Psoas muscle (tissue), 8 donors: ENCODE results near the gene RHOJ. TPM values are rescaled to one million over a fixed set of nuclear protein-coding genes. Genes with fewer than 3 reads are reported as not detected.

Source experiments
- ATAC-seq, 4 donors: fragments of 200-7000 bp; cut with Tn5 transposase; one replicate each; pipeline ENCODE4 v1.9.1; 2020; ENCODE audit warnings: moderate library complexity in 3 of 4, mild to moderate bottlenecking in 2 of 4
- DNase-seq, 2 donors: peaks; one replicate each; pipeline ENCODE4 v3.0.0-alpha.2; 2020
- H3K27ac ChIP-seq: fragments of 200-600 bp; one replicate; pipeline ENCODE4 v1.8.0; 2022
- H3K27me3 ChIP-seq, 3 donors: fragments of 200-600 bp in 1 of 3; one replicate each; pipeline versions ENCODE4 v1.6.1 to v1.8.0; 2013 to 2022; ENCODE audit warnings: low read length in 2 of 3, mild to moderate bottlenecking in 2 of 3, moderate library complexity in 1 of 3; ENCODE audit not compliant: insufficient read depth in 3 of 3
- H3K36me3 ChIP-seq, 2 donors: fragments of 200-600 bp in 1 of 2; one replicate each; pipeline versions ENCODE4 v1.6.1 to v1.8.0; 2013 to 2022; ENCODE audit warnings: low read depth in 1 of 2, mild to moderate bottlenecking in 1 of 2, moderate library complexity in 1 of 2; ENCODE audit not compliant: insufficient read depth in 1 of 2
- H3K4me1 ChIP-seq: fragments of 200-600 bp; one replicate; pipeline ENCODE4 v1.8.0; 2022
- H3K4me3 ChIP-seq: fragments of 200-600 bp; one replicate; pipeline ENCODE4 v1.8.0; 2022; ENCODE audit warnings: mild to moderate bottlenecking
- H3K9me3 ChIP-seq: fragments of 200-600 bp; one replicate; pipeline ENCODE4 v1.8.0; 2022
- WGBS, 3 donors: extraction: QIAGEN DNeasy Blood & Tissue Kit; methylation state at CpG; one replicate each; pipeline versions ENCODE4 v1.1.6 to v1.1.7; 2013; 5-methylcytosine and 5-hydroxymethylcytosine counted together
- intact Hi-C, 2 donors: fragments of 100-400 bp; cut with DNase I; formaldehyde crosslinking; loops; one replicate each; pipeline versions ENCODE4 v1.11.0 to v1.14.2; 2022
- polyA plus RNA-seq, 3 donors: library from polyadenylated mRNA; stranded (reverse); fragments of 200-250 nt; gene quantifications; one replicate each; pipeline ENCODE4 v1.2.3, GENCODE V29; 2013
- total RNA-seq, 4 donors: library from RNA; stranded (reverse); fragmentation: NEBNext Ultra II Directional in 2 of 4; extraction: Animal tissue kit (Norgen Biotek cat#: 25700) in 2 of 4; gene quantifications; one replicate each; pipeline versions ENCODE4 v1.2.1 to v1.2.4, GENCODE V29; 2021 to 2023
- TF ChIP-seq, protein P1 (sequence below): fragments of 200-600 bp; IDR thresholded peaks from one replicate; pipeline ENCODE4 v1.8.0; 2022; ENCODE audit warnings: antibody characterized with exemption
- donor health status: healthy with polysubstance abuse.
- donor health status: DM: no; HTN: no; CAD: no; lungs with moderate emphysema.
- donor health status: Bipolar disorder and iron deficiency.
- donor health status: healthy.
- donor health status: DM: yes; HTN: yes; CAD: no.
- donor health status: DM: no; HTN: no; CAD: no.
- donor health status: DM: no; HTN: no; CAD: no.
- donor health status: DM: yes; HTN: yes; CAD: no.

The RHOJ gene
- total and polyA plus RNA-seq, 7 donors: 2.2 to 7.5 (median 3.7) TPM

DNA sequence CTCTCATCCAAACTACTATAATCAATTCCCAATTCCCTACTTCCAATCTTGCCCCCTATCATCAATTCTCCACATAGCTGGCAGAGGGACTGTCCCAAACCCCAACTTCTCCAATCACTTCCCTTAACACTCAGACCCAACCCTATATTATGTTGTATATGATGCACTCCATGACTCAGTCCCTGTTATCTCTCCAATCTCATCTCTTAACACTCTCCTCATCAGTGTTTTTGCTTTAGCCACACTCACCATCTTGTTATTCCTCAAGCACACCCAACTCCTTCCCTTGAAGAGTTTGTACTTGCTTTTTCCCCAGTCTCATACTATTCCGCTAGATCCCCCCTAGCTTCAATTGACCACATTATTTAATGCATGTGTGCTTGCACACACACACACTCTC is 4.9 kb downstream of the RHOJ start:
- WGBS, 3 donors: 97 to 100% (median 98%) methylated on average over 1 of the region's 1 CpG
- H3K36me3 ChIP-seq: no peaks in the 10 kb centered on the region
- H3K27ac ChIP-seq: no peak overlapping the region
- no peaks in the 10 kb centered on the region for H3K4me1 ChIP-seq
- TF ChIP-seq, protein P1, sequence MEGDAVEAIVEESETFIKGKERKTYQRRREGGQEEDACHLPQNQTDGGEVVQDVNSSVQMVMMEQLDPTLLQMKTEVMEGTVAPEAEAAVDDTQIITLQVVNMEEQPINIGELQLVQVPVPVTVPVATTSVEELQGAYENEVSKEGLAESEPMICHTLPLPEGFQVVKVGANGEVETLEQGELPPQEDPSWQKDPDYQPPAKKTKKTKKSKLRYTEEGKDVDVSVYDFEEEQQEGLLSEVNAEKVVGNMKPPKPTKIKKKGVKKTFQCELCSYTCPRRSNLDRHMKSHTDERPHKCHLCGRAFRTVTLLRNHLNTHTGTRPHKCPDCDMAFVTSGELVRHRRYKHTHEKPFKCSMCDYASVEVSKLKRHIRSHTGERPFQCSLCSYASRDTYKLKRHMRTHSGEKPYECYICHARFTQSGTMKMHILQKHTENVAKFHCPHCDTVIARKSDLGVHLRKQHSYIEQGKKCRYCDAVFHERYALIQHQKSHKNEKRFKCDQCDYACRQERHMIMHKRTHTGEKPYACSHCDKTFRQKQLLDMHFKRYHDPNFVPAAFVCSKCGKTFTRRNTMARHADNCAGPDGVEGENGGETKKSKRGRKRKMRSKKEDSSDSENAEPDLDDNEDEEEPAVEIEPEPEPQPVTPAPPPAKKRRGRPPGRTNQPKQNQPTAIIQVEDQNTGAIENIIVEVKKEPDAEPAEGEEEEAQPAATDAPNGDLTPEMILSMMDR: no peak
- H3K9me3 ChIP-seq: no peaks in the 10 kb centered on the region
- H3K27me3 ChIP-seq: peaks cover 0 to 4% (median 2%) of the 10 kb centered on the region in 3 donors
- no peak for DNase-seq
- intact Hi-C loops: no loop called here
- H3K4me3 ChIP-seq: no peak overlapping the region
- no peak for ATAC-seq

DNA sequence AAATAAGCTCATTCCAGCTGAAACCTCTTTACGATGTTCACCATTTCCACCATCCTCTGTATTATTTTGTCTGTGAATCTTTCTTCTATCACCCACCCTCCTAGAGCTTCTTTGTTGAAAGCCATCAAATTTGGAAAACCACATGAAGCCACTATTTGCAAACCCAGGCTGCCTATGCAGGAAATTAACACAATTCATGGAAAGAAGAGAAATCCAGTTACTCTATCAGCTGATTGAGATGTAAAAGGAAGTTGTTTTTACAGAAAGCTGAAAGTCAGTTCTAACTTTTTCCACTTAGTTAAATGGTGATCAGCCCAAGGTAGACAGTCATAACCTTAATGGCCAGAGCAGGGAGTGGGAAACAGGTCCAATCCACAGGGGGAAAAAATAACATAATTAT is 6.6 kb downstream of the RHOJ start:
- no peak for DNase-seq
- intact Hi-C loops: no loop called here
- ATAC-seq: no peak
- 0 to 1% (median 0%) methylated on average over 1 of the region's 1 CpG for WGBS, 3 donors
- H3K9me3 ChIP-seq: no peaks in the 10 kb centered on the region
- peaks cover 0 to 4% (median 2%) of the 10 kb centered on the region in 3 donors for H3K27me3 ChIP-seq
- no peaks in the 10 kb centered on the region for H3K36me3 ChIP-seq
- H3K4me3 ChIP-seq: no peak overlapping the region
- H3K27ac ChIP-seq: no peak overlapping the region
- TF ChIP-seq, protein P1: no peak
- no peaks in the 10 kb centered on the region for H3K4me1 ChIP-seq

DNA sequence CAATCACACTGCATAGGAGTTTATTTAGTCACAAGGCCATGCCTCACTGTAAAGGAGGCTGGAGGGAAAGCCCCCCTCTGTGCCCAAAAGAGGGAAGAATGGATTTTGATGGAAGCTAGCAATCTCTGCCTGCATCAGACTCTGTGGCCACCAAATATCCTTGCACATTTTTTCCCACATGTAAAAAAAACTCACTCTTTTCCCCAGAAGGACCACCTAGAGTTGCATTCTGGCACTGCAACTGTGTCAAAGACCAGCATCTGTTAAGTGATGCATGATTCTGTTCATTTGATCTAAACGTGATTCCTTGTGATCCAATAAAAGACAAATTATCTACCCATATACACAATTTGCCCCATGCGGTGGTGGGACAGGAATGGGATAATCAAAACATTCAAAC is 8.0 kb downstream of the RHOJ start:
- intact Hi-C loops: no loop called here
- ATAC-seq (no peak), DNase-seq (no peak)
- TF ChIP-seq, protein P1: no peak
- WGBS, 3 donors: 66 to 86% (median 68%) methylated on average over 2 of the region's 2 CpGs
- Histone ChIP-seq H3K27ac (no peak overlapping the region), H3K4me1 (no peaks in the 10 kb centered on the region), H3K36me3 (no peaks in the 10 kb centered on the region), H3K9me3 (no peaks in the 10 kb centered on the region), H3K4me3 (no peak overlapping the region), H3K27me3 (peaks cover 0 to 4% (median 2%) of the 10 kb centered on the region in 3 donors)

DNA sequence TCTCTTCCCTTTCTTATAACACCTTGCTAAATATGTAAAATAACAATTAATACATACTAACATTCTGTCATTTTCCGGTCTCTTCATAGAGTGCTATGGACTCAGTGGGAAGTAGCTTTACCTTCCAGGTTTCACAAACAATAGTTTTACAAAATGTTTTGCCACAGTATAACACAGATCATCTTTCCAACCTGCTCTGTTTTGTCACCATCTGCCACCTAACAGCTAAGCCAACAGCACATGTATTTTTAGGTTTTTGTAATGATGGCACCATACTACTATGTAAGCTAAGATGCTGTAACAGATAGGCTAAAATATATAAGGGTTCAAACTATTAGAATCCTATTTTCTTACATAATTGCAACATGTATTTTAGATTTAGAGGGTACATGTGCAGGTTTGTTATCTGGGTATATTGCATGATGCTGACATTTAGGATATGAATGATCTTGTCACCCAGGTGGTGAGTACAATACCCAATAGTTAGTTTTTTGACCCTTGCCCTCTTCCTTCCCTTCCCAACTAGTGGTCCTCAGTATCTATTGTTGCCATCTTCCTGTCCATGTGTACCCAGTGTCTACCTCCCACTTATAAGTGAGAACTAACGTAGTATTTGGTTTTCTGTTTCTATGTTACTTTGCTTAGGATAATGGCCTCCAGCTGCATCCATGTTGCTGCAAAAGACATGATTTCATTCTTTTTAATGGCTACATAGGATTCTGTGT is 8.7 kb downstream of the RHOJ start:
- no peak for DNase-seq
- TF ChIP-seq, protein P1: no peak
- intact Hi-C loops: no loop called here
- Histone ChIP-seq H3K27ac (no peak overlapping the region), H3K4me3 (no peak overlapping the region), H3K4me1 (no peaks in the 10 kb centered on the region), H3K9me3 (no peaks in the 10 kb centered on the region), H3K27me3 (peaks cover 0 to 4% (median 2%) of the 10 kb centered on the region in 3 donors), H3K36me3 (no peaks in the 10 kb centered on the region)
- no peak for ATAC-seq
- 90 to 99% (median 95%) methylated on average over 2 of the region's 2 CpGs for WGBS, 3 donors
